Measurements from ENCODE around the gene SLC9B2. TPM values are rescaled to one million over a fixed set of nuclear protein-coding genes. Genes with fewer than 3 reads are reported as not detected.
A peak's percentile ranks its signal among the peaks of the same experiment; 100 is the strongest.
"Not testable (repeated sequence)": the region's sequence is repeated elsewhere in the genome, so short reads cannot be mapped to it uniquely, and the experiment has no call there.

Gene SLC9B2
- polyA plus RNA-seq, 1 experiment: 12.6 TPM

DNA sequence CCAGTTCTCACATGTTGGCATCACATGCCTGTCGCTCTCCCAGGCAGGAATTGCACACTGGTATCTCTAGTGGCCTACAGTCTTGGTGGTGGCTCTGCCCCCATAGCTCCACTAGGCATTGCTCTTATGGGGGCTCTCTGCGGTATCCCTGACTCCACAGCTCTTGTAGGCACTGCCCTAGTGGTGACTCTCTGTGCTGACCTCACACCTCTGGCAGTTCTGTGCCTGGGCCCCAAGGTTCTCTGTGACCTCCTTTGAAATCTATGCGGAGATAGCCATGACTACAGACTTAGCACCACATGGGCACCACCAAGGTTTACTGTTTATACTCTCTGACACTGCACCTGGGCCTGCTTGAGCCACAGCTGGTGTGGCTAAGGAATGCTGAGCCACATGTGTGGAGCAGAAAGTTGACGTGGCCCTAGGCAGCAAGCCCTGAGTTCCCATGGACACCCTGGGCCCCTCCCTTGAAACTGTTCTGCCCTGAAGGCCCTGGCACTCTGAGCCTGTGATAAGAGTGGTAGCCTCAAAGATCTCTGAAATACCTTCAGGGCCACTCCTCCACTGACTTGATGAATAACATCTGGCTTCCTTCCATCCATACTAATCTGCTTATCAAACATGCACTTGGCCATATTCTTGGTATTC is 65.1 kb downstream of the SLC9B2 start:
- no peaks in the 10 kb centered on the region for H3K27me3 ChIP-seq (ENCODE audit: control insufficient read depth, insufficient read depth, low read length)
- TF ChIP-seq, protein P1, sequence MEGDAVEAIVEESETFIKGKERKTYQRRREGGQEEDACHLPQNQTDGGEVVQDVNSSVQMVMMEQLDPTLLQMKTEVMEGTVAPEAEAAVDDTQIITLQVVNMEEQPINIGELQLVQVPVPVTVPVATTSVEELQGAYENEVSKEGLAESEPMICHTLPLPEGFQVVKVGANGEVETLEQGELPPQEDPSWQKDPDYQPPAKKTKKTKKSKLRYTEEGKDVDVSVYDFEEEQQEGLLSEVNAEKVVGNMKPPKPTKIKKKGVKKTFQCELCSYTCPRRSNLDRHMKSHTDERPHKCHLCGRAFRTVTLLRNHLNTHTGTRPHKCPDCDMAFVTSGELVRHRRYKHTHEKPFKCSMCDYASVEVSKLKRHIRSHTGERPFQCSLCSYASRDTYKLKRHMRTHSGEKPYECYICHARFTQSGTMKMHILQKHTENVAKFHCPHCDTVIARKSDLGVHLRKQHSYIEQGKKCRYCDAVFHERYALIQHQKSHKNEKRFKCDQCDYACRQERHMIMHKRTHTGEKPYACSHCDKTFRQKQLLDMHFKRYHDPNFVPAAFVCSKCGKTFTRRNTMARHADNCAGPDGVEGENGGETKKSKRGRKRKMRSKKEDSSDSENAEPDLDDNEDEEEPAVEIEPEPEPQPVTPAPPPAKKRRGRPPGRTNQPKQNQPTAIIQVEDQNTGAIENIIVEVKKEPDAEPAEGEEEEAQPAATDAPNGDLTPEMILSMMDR (IDR thresholded peaks at IDR 0.05; ENCODE audit: insufficient read depth, low read depth, low read length): no peak
- peak; percentile 9 for DNase-seq (ENCODE audit: low read depth)
- ChIA-PET POLR2A (no interaction called here), CTCF (interaction anchor here (0.9 to 4.0 kb wide), 5 partner anchors 80 to 562 kb away, joined by 3 to 29 read pairs (median 3); no protein-coding TSS in a partner anchor)
- no peak overlapping the region for H3K4me3 ChIP-seq (ENCODE audit: low read depth, low read length)
- no peaks in the 10 kb centered on the region for H3K36me3 ChIP-seq (ENCODE audit: control insufficient read depth, insufficient read depth, low read length)

- DNase-seq (ENCODE audit: low read depth): no peak
- TF ChIP-seq, protein P1 (IDR thresholded peaks at IDR 0.05; ENCODE audit: insufficient read depth, low read depth, low read length): no peak
- Histone ChIP-seq H3K27me3 (ENCODE audit: control insufficient read depth, insufficient read depth, low read length) (no peaks in the 10 kb centered on the region), H3K36me3 (ENCODE audit: control insufficient read depth, insufficient read depth, low read length) (no peaks in the 10 kb centered on the region), H3K4me3 (ENCODE audit: low read depth, low read length) (no peak overlapping the region)
- ChIA-PET POLR2A (no interaction called here), CTCF (interaction anchor here (0.9 to 4.0 kb wide), 5 partner anchors 81 to 561 kb away, joined by 3 to 29 read pairs (median 3); no protein-coding TSS in a partner anchor)
Measured at GRCh38 chr4:103010804-103011203, 65.8 kb downstream of the SLC9B2 start.

GRCh38 chr4:103008875-103009729 is 67.5 kb downstream of the SLC9B2 start:
- Histone ChIP-seq H3K36me3 (ENCODE audit: control insufficient read depth, insufficient read depth, low read length) (no peaks in the 10 kb centered on the region), H3K4me3 (ENCODE audit: low read depth, low read length) (no peak overlapping the region), H3K27me3 (ENCODE audit: control insufficient read depth, insufficient read depth, low read length) (no peaks in the 10 kb centered on the region)
- POLR2A ChIA-PET: no interaction called here
- CTCF ChIA-PET: interaction anchor here (0.6 to 3.9 kb wide), 14 partner anchors 8 to 589 kb away, joined by 3 to 35 read pairs (median 4); no protein-coding TSS in a partner anchor
- DNase-seq (ENCODE audit: low read depth): peak; percentile 20
- TF ChIP-seq, protein P1 (IDR thresholded peaks at IDR 0.05; ENCODE audit: insufficient read depth, low read depth, low read length): peak; percentile 65

DNA sequence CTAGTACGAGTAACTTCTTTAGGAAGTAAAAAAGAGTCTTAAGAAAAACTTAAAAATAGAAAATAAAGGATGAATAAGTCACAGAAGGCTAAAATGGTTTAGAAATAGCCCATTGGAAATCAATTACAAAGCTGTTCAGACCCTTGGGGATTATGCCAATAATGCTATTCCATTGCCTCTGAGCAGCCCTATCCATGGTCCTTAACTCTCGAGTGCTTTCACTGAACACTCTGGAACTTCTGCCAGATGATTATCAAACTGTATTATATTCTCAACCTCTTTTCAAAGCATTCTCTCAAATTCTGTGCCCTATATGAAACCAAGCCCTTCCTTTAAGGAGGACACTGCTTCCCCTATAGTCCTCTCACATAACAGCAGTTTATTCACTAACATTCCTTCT is 74.0 kb downstream of the SLC9B2 start:
- H3K36me3 ChIP-seq (ENCODE audit: control insufficient read depth, insufficient read depth, low read length): no peaks in the 10 kb centered on the region
- TF ChIP-seq, protein P1 (IDR thresholded peaks at IDR 0.05; ENCODE audit: insufficient read depth, low read depth, low read length): no peak
- DNase-seq (ENCODE audit: low read depth): no peak
- no peak overlapping the region for H3K4me3 ChIP-seq (ENCODE audit: low read depth, low read length)
- no peaks in the 10 kb centered on the region for H3K27me3 ChIP-seq (ENCODE audit: control insufficient read depth, insufficient read depth, low read length)
- POLR2A ChIA-PET: no interaction called here
- CTCF ChIA-PET: interaction anchor here (1.2 kb wide), 1 partner anchor 378 kb away, joined by 3 read pairs; no protein-coding TSS in a partner anchor

GRCh38 chr4:102994803-102995202 is 81.8 kb downstream of the SLC9B2 start:
- POLR2A ChIA-PET: no interaction called here
- no peaks in the 10 kb centered on the region for H3K27me3 ChIP-seq (ENCODE audit: control insufficient read depth, insufficient read depth, low read length)
- H3K4me3 ChIP-seq (ENCODE audit: low read depth, low read length): no peak overlapping the region
- TF ChIP-seq, protein P1 (IDR thresholded peaks at IDR 0.05; ENCODE audit: insufficient read depth, low read depth, low read length): no peak
- DNase-seq (ENCODE audit: low read depth): no peak
- CTCF ChIA-PET: no interaction called here
- H3K36me3 ChIP-seq (ENCODE audit: control insufficient read depth, insufficient read depth, low read length): no peaks in the 10 kb centered on the region

GRCh38 chr4:102993985-102994384 is 82.6 kb downstream of the SLC9B2 start:
- H3K4me3 ChIP-seq (ENCODE audit: low read depth, low read length); H3K27me3 ChIP-seq (ENCODE audit: control insufficient read depth, insufficient read depth, low read length); H3K36me3 ChIP-seq (ENCODE audit: control insufficient read depth, insufficient read depth, low read length); POLR2A ChIA-PET; DNase-seq (ENCODE audit: low read depth); CTCF ChIA-PET: not testable (repeated sequence)
